NCI-H2196 (cell line): ENCODE data around the gene ACBD6.

Experiments used
- DNase-seq: peaks from one replicate; lab custom pipeline; 2025; ENCODE audit not compliant: unreplicated experiment; lab: John Stamatoyannopoulos, UW

Gene ACBD6

DNA sequence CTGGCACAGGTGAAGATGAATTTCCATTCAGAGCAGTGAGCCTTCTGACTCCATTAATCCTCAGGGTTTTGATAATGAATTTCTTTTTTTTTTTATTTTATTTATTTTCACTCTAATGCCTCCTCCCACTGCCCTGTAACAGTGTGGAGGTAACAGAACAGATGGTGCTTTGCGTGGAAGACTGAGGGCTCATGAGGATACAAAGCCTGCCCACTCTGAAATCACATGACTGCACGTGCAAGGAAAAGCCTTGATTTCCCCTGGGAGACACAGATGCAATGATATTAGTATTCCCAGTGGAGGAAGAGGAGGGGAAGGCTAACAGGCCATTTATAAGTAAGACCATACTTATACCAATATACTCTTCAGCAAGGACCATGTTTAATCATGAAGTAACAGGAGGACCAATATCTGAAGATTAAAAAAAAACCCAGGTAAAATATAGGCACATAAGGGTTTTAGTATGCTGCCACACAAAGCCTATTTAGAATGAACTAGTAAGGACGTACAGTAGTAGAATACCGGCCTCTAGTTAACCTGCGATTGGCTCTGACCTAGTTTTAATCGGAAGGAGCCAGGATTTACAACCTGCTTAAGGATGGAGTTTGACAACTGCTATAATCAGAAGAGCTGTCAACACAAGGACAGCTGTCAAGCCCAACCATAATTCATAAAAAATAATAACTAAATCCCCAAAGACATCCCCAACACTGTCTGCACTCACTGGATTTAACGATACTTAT, 202.7 kb downstream of the ACBD6 start:
- DNase-seq: no peak

DNA sequence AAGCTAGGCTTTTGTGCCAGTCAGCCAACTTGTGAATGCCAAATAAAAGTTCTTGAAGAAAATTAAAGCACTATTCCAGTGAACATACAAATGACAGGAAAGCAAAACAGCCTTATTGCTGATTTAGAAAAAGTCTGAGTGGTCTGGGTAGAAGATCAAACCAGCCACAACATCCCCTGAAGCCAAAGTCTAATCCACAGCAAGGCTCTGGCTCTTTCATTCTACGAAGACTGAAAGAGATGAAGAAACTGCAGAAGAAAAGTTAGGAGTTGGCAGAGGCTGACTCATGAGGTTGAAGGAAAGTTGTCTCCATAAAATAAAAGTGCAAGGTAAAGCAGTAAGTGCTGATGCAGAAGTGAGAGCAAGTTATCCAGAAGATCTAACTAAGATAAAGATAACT, 206.4 kb downstream of the ACBD6 start:
- DNase-seq: no peak

DNA sequence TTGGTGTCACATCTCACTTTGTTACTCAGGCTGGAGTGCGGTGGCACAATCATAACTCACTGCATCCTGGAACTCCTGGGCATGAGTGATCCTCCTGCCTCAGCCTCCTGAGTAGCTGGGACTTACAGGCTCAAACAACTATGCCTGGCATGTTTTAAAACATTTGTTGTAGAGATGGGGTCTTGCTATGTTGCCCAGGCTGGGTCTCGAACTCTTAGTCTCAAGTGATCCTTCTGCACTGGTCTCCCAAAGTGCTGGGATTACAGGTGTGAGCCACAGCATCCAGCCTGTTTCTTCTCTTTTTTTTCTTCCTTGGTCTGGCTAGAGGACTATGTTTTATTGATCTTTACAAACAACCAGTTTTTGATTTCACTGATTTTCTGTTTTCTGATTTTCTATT, 207.7 kb downstream of the ACBD6 start:
- DNase-seq: no peak

DNA sequence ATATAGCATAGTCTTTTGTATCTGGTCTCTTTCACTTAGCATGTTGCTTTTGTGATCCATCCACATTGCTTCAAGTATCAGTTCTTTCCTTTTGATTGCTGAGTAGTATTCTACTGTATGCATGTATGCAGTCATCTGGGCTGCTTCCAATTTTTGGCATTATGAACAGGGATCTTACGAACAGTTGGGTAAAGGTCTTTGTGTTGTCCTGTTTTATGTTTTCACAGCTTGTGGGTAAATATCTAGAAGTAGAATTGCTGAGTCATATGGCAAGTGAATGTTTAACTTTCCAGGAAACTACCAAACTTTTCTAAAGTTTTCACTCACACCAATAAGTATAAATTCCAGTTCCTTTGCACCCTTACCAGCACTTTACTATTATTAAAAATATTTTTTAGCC, 211.4 kb downstream of the ACBD6 start:
- no peak for DNase-seq

DNA sequence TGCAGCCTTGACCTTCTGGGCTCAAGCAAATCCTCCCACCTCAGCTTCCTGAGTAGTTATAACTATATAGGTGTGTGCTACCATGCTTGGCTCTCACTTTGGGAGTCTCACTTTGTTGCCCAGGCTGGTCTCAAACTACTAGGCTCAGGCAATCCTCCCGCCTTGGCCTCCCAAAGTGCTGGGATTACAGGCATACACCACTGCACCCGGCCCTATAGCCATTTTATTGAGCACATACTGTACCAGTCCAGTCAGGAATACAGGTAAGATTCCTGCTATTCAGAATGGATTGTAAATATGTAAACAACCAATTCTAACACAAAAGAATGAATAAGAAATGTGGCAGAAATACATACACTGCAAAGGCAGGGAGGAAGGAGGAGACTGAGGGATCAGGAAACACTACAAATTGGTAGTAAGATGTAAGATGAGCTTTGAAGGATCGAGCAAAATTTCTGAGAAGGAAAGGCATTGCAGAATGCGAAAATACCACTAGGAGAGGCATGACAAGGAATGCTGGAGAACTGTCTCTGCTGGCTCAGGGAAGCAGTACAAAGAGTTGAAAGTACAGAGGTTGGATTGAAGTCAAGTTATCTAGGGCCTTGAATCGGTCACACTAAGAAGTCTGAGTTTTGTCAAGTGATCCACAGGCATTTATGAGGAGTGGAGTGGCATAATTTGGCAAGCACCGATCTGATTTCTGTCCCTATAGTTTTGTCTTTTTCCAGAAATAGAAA, 211.9 kb downstream of the ACBD6 start:
- no peak for DNase-seq

DNA sequence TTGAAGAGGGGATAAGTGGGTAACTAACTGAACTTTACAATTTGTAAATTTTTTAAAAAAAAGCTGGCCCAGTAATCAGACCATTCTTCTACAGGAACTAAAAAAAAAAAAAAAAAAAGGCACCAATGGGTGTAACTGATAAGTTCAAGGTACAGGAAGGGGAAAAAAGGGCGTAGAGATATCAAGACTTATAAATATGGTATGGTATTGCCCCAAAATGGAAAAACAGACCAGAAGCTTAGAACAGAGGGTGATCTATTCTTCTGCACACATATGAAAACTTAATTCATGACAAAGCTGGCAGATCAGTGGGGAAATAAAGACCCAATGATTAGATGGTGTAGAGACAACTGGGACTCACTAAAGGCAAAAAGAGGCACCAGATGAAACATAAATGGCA, 213.4 kb downstream of the ACBD6 start:
- no peak for DNase-seq

DNA sequence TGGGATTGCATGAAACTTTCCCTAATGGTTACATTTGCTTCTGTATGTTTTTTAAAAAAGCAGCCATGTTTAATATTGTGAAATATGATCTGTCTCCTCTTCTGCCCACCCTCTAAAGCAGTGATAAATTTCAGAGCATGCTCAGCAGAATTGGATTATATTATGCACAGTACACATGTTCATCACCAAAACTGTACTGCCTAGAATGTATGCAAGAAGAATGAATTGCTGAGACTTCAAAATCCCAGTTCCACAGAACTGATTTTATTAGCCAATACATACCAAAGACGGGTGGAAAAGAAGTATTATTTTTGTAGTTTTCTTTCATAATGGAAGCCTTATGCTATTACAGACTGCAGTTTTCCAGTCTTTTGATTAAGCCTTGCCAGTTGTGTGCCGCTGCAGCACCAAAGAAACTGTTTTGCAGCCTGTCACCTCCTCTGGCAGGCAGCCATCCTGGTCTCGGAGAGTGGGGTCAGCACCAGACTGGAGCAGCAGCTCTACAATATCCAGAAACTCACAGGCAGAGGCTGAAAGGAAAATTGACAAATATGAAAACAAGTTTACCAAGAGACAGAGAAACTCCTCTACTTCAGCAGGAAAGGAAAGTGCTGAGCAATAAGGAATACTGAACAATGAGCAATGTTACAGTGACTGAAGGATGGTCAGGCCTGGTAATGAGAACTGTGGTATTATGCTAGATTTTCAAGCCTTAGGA, 214.2 kb downstream of the ACBD6 start:
- no peak for DNase-seq

DNA sequence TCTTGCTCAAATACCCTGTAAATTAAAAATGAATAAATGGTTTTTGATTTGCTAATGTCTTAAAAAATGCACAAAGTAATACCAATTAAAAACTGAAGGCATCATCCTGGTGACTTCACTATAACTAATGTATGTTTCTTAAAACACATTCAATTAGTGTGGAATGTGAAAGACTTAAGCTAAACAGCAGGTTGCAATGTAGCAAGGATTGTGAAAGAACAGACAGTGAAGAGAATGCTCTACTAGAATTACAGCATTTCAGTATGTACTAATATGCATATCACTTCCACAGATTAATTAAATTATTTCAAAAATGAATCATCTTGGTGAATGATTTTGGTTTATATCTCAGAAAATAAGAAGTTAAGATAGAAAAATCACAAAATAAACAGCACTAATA, 216.0 kb downstream of the ACBD6 start:
- DNase-seq: no peak

DNA sequence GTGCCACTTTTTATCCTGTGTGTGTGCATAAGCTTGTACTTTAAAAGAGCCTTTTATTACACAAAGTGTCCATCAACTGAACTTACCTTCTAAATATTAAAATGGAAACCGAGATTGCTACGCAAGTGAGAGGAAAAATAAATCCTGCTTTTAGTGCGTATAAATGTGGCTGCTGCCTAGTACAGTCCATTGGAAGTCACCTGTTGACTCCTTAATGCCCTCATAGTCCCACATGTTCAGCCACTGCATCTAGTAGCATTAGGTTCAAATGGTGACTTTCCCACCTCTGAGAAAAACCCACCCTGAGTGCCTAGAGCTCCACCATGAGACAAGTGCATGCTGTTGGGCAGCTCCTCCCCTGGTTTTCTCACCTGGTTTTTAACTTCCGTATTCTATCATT, 219.3 kb downstream of the ACBD6 start:
- DNase-seq: no peak

DNA sequence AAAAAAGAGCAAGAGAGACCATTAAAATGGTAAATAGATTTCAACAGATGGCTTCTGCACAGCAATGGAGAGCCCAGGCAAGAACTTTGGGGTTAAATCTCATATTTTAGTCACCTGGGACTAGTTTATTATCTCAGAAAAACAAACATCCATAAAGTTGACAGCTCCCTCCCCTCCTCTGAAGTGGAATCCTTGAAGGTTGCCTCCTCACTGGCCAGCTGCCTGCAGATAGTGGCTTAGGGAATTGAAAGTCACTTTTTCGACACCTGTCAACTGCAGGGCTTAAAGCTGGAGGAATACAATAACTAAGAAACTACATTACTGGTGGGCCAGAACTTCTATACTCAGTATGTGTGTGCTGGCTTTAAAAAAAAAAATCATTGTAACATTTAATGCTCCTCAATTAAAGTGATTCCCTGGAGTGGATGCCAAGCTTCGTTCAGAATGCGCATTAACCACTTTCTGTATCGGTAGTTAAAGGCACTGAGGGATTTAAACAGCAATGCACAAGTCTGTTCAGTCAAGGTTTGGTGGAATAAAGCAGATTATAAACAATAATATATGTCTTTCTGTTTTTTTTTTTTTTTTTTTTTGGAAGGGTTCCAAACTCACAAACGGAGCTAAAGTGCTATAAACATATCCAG, 219.9 kb downstream of the ACBD6 start:
- no peak for DNase-seq

DNA sequence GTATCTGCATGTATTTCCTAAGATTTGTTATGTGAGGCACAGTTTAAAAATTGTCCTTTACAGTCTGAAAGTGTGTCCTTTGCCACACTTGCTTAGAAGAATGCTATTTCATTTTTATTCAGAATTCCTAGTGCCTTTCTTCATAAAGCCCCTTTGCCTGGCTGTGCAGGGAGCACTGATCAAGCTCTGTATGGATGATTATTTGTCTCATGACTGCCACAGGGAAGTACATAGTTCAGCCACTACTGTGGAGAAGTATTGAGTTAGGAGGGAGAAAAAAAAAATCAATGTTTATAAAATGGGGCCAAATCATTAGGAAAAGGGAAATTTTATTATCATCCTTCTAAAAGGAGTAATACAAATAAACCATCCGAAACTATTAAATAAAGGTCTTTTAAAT, 220.9 kb downstream of the ACBD6 start:
- no peak for DNase-seq

DNA sequence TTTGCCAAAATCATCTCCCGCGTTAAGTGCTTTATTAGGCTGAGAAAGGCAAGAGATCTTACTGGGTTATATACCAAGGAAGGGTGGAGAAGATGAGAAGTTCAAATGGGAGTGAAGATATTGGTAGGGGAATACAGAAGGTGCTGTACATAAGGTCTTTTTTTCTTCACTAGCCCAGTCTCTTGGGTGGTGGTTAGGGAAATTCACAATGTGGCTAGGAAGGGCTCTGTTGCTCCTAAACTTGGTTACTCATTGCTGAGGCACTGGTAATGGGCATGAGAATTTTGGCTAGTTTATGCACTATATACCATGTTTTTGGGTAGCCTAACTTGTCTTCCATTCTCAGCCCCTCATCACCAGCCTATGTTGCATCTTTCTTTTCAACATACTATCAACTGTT, 221.8 kb downstream of the ACBD6 start:
- DNase-seq: no peak

DNA sequence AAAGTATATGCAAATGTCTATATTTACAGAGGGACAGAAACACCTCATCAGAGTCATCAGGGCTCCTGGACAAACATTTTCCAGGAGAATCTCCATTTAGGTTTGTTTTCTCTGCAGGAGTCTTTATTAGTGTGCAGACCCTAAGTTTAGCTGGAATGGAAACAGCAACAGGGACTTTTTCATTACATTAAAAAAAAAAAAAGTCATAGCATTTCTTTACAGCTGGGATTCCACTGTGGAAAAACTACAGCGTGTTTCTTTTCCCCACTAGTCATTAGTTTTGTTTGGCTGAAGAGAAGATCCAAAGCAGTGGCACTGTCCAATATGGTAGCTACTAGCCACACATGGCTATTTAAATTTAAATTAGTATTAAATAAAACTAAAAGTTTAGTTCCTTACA, 222.7 kb downstream of the ACBD6 start:
- no peak for DNase-seq

DNA sequence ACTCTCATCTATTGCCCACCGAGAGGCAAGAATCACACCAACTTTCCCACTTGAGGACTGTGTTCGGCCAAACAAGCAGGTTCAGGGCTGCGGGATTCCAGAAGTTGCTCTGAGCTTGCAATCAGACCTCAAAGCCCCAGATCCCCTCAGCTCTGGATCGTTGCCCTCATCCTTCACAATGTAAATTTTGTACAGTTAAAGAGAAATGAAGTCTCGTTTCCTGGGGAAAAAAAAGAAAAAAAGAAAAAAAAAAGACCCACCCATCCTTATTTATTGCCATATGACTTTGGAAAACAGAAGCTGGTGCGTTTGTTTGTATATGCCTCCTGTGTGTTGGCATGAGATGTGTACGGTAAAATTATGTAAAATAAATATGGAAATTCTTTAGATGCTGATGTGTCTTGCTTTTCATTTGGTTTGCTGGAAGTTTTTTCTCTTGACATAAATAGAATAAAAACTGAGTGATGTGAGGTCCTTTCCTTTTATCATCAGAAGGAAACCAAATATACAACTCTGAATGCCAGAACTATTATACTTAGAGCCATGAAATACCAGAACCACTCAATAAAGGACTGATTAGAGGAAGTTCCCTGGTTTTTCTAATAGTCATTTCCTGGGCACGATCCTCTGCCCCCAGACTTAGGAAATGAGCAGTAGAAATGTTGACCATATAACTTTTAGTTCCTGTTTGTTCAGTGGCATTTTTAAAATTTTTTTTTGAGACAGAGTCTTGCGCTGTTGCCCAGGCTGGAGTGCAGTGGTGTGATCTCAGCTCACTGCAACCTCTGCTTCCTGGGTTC, 223.6 kb downstream of the ACBD6 start:
- no peak for DNase-seq

DNA sequence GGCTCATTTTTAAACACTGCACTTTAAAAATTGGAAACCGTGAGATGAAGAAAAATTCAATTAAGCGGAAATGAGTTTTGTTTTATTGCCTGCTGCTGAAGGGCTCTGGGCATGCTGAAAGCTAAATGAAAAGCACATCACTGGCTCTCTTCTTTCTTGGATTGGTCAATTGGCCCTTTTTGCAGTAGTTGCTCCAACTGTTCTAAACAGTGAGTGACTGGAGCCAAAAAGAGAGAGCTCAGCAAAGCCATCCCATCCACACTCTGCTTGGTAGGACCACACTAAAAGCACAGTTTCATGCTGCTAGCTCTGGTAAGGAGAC, 224.2 kb downstream of the ACBD6 start:
- no peak for DNase-seq

DNA sequence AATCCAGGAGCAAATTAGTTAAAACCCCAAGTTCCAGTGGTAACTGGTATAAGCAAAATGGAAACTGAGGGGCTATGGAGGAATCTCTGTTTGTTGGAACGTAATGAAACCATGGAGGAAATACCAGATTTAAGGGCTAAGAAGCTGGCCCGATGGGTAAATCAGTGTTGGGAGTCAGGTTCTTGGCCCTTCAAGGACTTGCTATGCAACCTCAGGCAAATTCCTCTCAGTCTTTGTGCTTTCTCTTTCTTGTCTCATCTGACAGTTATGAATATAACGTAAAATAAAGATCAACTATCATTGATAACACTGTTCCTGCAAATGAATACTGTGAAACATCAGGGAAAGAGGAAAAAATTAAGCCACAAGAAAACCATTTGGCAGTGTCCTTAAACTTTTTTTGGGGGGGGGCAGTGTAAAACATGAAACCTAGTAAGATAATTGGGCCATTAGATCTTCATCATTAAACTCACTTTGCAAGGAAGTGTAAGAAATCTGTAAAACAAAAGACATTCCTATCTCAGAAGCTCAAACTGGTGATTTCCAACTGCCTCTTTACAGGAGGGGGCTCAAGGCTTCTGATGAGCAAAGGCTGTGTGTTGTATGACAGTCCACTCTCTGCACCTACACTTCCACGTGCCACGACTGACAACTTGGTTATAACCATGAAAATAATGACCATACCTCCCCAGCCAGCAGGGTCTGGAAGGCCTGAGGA, 224.7 kb downstream of the ACBD6 start:
- DNase-seq: no peak

DNA sequence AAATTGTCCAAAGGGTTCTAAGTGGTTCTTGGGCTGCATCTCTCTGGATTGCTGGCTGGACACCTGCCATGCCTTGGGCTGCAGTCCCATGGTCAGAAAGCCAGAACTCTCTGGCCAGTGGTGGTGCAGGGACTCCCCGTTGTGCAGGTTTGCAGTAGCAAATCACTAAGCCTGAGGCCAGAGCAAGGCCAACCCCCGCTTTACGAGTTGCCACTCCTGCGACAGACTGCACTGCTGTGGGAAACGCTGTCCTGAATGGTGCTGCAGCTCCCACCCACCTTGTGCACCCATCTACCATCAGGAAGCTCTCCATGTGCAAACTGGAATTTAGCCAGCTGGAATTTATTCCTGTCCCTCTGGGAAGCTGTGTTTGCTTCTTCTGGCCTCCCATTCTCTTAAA, 226.7 kb downstream of the ACBD6 start:
- DNase-seq: no peak

DNA sequence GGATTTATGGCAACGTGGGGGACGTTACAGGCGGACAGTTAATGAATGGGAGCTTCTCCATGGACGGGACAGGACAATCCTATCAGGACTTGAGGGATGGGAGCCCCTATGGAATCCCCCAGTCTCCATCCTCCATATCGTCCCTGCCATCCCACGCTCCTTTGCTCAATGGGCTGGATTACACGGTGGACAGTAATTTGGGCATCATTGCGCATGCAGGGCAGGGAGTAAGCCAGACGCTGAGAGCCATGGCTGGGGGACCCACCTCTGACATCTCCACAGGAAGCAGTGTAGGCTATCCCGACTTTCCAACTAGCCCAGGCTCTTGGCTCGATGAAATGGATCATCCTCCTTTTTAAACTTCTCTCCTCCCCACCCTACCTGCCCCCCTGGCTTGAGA, 228.2 kb downstream of the ACBD6 start:
- no peak for DNase-seq

DNA sequence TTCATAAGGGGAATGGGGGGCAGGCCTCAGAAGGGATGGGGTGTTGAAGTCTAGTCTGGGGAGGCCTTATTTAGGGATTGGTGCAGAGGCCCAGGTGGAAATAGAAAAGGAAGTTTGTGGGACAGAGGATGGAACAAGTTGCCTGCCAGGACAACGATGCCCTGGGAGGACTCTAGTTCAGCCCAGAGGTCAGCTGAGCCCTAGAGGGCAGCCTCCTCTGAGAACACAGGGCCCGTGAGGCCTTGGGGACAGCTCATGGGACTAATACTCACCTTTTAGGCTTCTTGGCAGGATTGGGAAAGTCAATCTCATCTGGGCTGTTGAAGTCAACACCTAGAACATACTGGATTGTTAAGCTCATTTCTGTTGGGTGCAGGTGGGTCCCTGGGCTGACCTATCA, 229.3 kb downstream of the ACBD6 start:
- DNase-seq: no peak

DNA sequence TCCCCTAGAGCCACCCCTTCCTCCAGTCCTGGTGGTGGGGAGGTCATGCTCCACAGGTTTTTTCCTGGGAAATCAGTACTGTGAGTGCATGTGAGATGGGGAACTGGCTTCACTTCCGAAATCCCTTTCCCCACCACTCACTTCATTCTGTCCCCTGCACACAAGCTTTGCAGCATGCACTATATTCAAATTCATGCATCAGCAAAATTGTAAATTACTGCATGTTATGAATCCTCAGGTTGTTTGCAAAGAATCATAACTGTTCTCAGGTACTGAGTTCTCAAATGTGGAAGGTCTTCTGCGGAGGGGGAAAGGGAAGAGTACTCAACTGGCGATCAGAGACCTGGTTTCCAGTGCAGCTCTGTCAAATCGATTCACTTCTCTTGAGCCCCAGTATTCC, 230.0 kb downstream of the ACBD6 start:
- no peak for DNase-seq
